Smooth muscle cell (in vitro differentiated cells): Measurements from ENCODE around the gene C2CD3. TPM values are rescaled to one million over a fixed set of nuclear protein-coding genes. Genes with fewer than 3 reads are reported as not detected.

Source experiments
- DNase-seq: peaks from one replicate; lab custom pipeline; 2025; ENCODE audit not compliant: unreplicated experiment; lab: John Stamatoyannopoulos, UW
- H2AFZ ChIP-seq: fragments of 200-600 bp; sonication (generic); 2 replicates; pipeline ENCODE4 v1.6.0; 2016; ENCODE audit warnings: antibody characterized with exemption, low read depth, mild to moderate bottlenecking
- H3F3A ChIP-seq: fragments of 200-600 bp; sonication (generic); 2 replicates; pipeline ENCODE4 v1.6.0; 2017; ENCODE audit warnings: antibody characterized with exemption, low read depth
- H3K27ac ChIP-seq: fragments of 200-600 bp; sonication (generic); 2 replicates; pipeline ENCODE4 v1.5.1; 2016; ENCODE audit warnings: low read depth, mild to moderate bottlenecking
- H3K27me3 ChIP-seq: fragments of 200-600 bp; sonication (generic); 2 replicates; pipeline ENCODE4 v1.6.1; 2016; ENCODE audit warnings: low read depth, mild to moderate bottlenecking
- H3K36me3 ChIP-seq: fragments of 200-600 bp; sonication (generic); 2 replicates; pipeline ENCODE4 v1.5.1; 2016; ENCODE audit warnings: low read depth
- H3K4me1 ChIP-seq: fragments of 200-600 bp; sonication (generic); 2 replicates; pipeline ENCODE4 v1.5.1; 2016; ENCODE audit warnings: low read depth
- H3K4me2 ChIP-seq: fragments of 200-600 bp; sonication (generic); 2 replicates; pipeline ENCODE4 v1.6.0; 2016; ENCODE audit warnings: mild to moderate bottlenecking
- H3K4me3 ChIP-seq: fragments of 200-600 bp; sonication (generic); 2 replicates; pipeline ENCODE4 v1.5.1; 2016; ENCODE audit warnings: mild to moderate bottlenecking
- H3K79me2 ChIP-seq: fragments of 200-600 bp; sonication (generic); 2 replicates; pipeline ENCODE4 v1.6.0; 2016; ENCODE audit warnings: low read depth, mild to moderate bottlenecking
- H3K9ac ChIP-seq: fragments of 200-600 bp; sonication (generic); 2 replicates; pipeline ENCODE4 v1.6.0; 2016; ENCODE audit warnings: low read depth
- H3K9me3 ChIP-seq: fragments of 200-600 bp; sonication (generic); replicated peaks from 2 replicates; pipeline ENCODE4 v1.5.1; 2016; ENCODE audit warnings: low read depth
- H4K20me1 ChIP-seq: fragments of 200-600 bp; sonication (generic); 2 replicates; pipeline ENCODE4 v1.6.0; 2016; ENCODE audit warnings: low read depth
- CTCF ChIP-seq: fragments of 200-600 bp; sonication (generic); IDR thresholded peaks from 2 replicates; pipeline ENCODE4 v1.5.1; 2017; ENCODE audit warnings: borderline replicate concordance, mild to moderate bottlenecking, antibody characterized with exemption; ENCODE audit not compliant: insufficient read depth, poor library complexity, severe bottlenecking
- WGBS: methylation state at CpG from one replicate; pipeline ENCODE4 v1.1.7; 2016; ENCODE audit warnings: low lambda C conversion rate; 5-methylcytosine and 5-hydroxymethylcytosine counted together
- polyA plus RNA-seq: library from polyadenylated mRNA; unstranded; fragments of >200 nt; fragmentation: Nextera tagmentation; extraction: Ambion mirVana; gene quantifications from 2 replicates; pipeline ENCODE4 v1.2.1, GENCODE V29; 2016
- total RNA-seq: library from RNA; depleted of rRNA; stranded (reverse); fragments of >200 nt; gene quantifications from 2 replicates; pipeline ENCODE4 v1.2.3, GENCODE V29; 2014

The C2CD3 gene
- total and polyA plus RNA-seq, 2 experiments from 2014 or later = 4.9 to 24.1 TPM

GRCh38 chr11:73977856-73978519 is 192.8 kb downstream of the C2CD3 start:
- Histone ChIP-seq H3F3A (no peaks in the 10 kb centered on the region), H3K27me3 (no peaks in the 10 kb centered on the region), H3K4me2 (no peak overlapping the region), H3K36me3 (no peaks in the 10 kb centered on the region), H3K4me3 (no peak overlapping the region), H3K9ac (no peak overlapping the region), H2AFZ (no peak overlapping the region), H3K27ac (no peak overlapping the region), H3K4me1 (no peaks in the 10 kb centered on the region), H3K79me2 (no peaks in the 10 kb centered on the region), H4K20me1 (no peaks in the 10 kb centered on the region), H3K9me3 (no peaks in the 10 kb centered on the region)
- 94% methylated on average over 18 of the region's 18 CpGs for WGBS
- DNase-seq = no peak
- no peak for TF ChIP-seq CTCF

- 96% methylated on average over 14 of the region's 14 CpGs for WGBS
- Histone ChIP-seq H3K79me2 (no peaks in the 10 kb centered on the region), H3K4me1 (no peaks in the 10 kb centered on the region), H3K36me3 (no peaks in the 10 kb centered on the region), H3K4me2 (no peak overlapping the region), H2AFZ (no peak overlapping the region), H4K20me1 (no peaks in the 10 kb centered on the region), H3F3A (no peaks in the 10 kb centered on the region), H3K27ac (no peak overlapping the region), H3K27me3 (no peaks in the 10 kb centered on the region), H3K4me3 (no peak overlapping the region), H3K9me3 (no peaks in the 10 kb centered on the region), H3K9ac (no peak overlapping the region)
- TF ChIP-seq CTCF = no peak
- DNase-seq = no peak
Measured at GRCh38 chr11:73976451-73977151, 194.2 kb downstream of the C2CD3 start.

GRCh38 chr11:73975479-73975757 is 195.4 kb downstream of the C2CD3 start:
- no peaks in the 10 kb centered on the region for H3K9me3 ChIP-seq

More at GRCh38 chr11:73975479-73975757, 195.4 kb downstream of the C2CD3 start:
- DNase-seq = no peak
- WGBS = 98% methylated on average over 6 of the region's 6 CpGs
- H3K79me2 ChIP-seq = no peaks in the 10 kb centered on the region
- H3K4me3 ChIP-seq = no peak overlapping the region
- no peaks in the 10 kb centered on the region for H3K36me3 ChIP-seq
- no peaks in the 10 kb centered on the region for H4K20me1 ChIP-seq
- H3K4me1 ChIP-seq = no peaks in the 10 kb centered on the region
- no peak overlapping the region for H3K4me2 ChIP-seq
- no peaks in the 10 kb centered on the region for H3K27me3 ChIP-seq
- no peak overlapping the region for H3K27ac ChIP-seq
- no peaks in the 10 kb centered on the region for H3F3A ChIP-seq
- no peak for TF ChIP-seq CTCF
- no peak overlapping the region for H2AFZ ChIP-seq
- no peak overlapping the region for H3K9ac ChIP-seq
